GM19240 (cell line): ENCODE data around the gene PTPRT.
"Not testable (repeated sequence)": the region's sequence is repeated elsewhere in the genome, so short reads cannot be mapped to it uniquely, and the experiment has no call there.

Experiments
- DNase-seq: peaks from one replicate; pipeline ENCODE4 v3.0.0; 2011; ENCODE audit warnings: low spot score; ENCODE audit not compliant: insufficient read length

The PTPRT gene

GRCh38 chr20:42919316-42919715, 270.4 kb downstream of the PTPRT start:
- no peak for DNase-seq

- DNase-seq: no peak
These were observed 274.6 kb downstream of the PTPRT start for GRCh38 chr20:42915081-42915480.

GRCh38 chr20:42914302-42914701, 275.4 kb downstream of the PTPRT start:
- no peak for DNase-seq

GRCh38 chr20:42910808-42911207, 278.9 kb downstream of the PTPRT start:
- not testable (repeated sequence) for DNase-seq

- DNase-seq: no peak
These were observed 282.0 kb downstream of the PTPRT start for GRCh38 chr20:42907730-42908129.

- no peak for DNase-seq
These were observed 283.6 kb downstream of the PTPRT start for GRCh38 chr20:42906120-42906519.

- no peak for DNase-seq
These were observed 287.2 kb downstream of the PTPRT start for GRCh38 chr20:42902509-42902908.

GRCh38 chr20:42901689-42902440, 287.8 kb downstream of the PTPRT start:
- no peak for DNase-seq

GRCh38 chr20:42900764-42901163, 288.9 kb downstream of the PTPRT start:
- DNase-seq: not testable (repeated sequence)

GRCh38 chr20:42895020-42895419, 294.7 kb downstream of the PTPRT start:
- DNase-seq: no peak

- DNase-seq: no peak
These were observed 295.2 kb downstream of the PTPRT start for GRCh38 chr20:42894483-42894882.

GRCh38 chr20:42889517-42889916, 300.2 kb downstream of the PTPRT start:
- DNase-seq: no peak

GRCh38 chr20:42887281-42887680, 302.4 kb downstream of the PTPRT start:
- DNase-seq: no peak

GRCh38 chr20:42886801-42887200, 302.9 kb downstream of the PTPRT start:
- no peak for DNase-seq

- no peak for DNase-seq
These were observed 303.7 kb downstream of the PTPRT start for GRCh38 chr20:42886046-42886445.

GRCh38 chr20:42875581-42875980, 314.1 kb downstream of the PTPRT start:
- DNase-seq: no peak

GRCh38 chr20:42873259-42873658, 316.4 kb downstream of the PTPRT start:
- no peak for DNase-seq

GRCh38 chr20:42864116-42864515, 325.6 kb downstream of the PTPRT start:
- DNase-seq: no peak

- DNase-seq: no peak
These were observed 327.3 kb downstream of the PTPRT start for GRCh38 chr20:42862446-42862845.

GRCh38 chr20:42857446-42857845, 332.3 kb downstream of the PTPRT start:
- DNase-seq: no peak

- DNase-seq: no peak
These were observed 333.8 kb downstream of the PTPRT start for GRCh38 chr20:42855896-42856295.

GRCh38 chr20:42852691-42853090, 337.0 kb downstream of the PTPRT start:
- DNase-seq: no peak

GRCh38 chr20:42846784-42847490, 342.8 kb downstream of the PTPRT start:
- DNase-seq: no peak
